Measurements from ENCODE around the gene ARHGEF28. TPM values are rescaled to one million over a fixed set of nuclear protein-coding genes. Genes with fewer than 3 reads are reported as not detected.

Gene ARHGEF28
- total RNA-seq, 1 donor from 2014 or later: not detected

- intact Hi-C loops (cut with micrococcal nuclease): loop anchor here (10.0 kb wide), 1 partner anchor 301 kb away; no protein-coding TSS in a partner anchor
Observed at GRCh38 chr5:73895471-73895870, 269.5 kb downstream of the ARHGEF28 start.

- intact Hi-C loops (cut with micrococcal nuclease): loop anchor here (10.0 kb wide), 1 partner anchor 301 kb away; no protein-coding TSS in a partner anchor
Observed at GRCh38 chr5:73896097-73896496, 270.1 kb downstream of the ARHGEF28 start.

GRCh38 chr5:73896668-73897067 is 270.7 kb downstream of the ARHGEF28 start:
- intact Hi-C loops (cut with micrococcal nuclease): loop anchor here (10.0 kb wide), 1 partner anchor 302 kb away; no protein-coding TSS in a partner anchor

GRCh38 chr5:73897893-73898292 is 271.9 kb downstream of the ARHGEF28 start:
- intact Hi-C loops (cut with micrococcal nuclease): loop anchor here (10.0 kb wide), 1 partner anchor 303 kb away; no protein-coding TSS in a partner anchor

GRCh38 chr5:73899055-73899454 is 273.1 kb downstream of the ARHGEF28 start:
- intact Hi-C loops (cut with micrococcal nuclease): loop anchor here (10.0 kb wide), 1 partner anchor 304 kb away; no protein-coding TSS in a partner anchor

- intact Hi-C loops (cut with micrococcal nuclease): loop anchor here (5.0 to 10.0 kb wide), 5 partner anchors 108 to 1365 kb away; no protein-coding TSS in a partner anchor
Observed at GRCh38 chr5:73899916-73900315, 273.9 kb downstream of the ARHGEF28 start.

GRCh38 chr5:73900566-73900965 is 274.6 kb downstream of the ARHGEF28 start:
- intact Hi-C loops (cut with micrococcal nuclease): loop anchor here (5.0 to 10.0 kb wide), 4 partner anchors 108 to 1364 kb away; no protein-coding TSS in a partner anchor

GRCh38 chr5:73901043-73901442 is 275.0 kb downstream of the ARHGEF28 start:
- intact Hi-C loops (cut with micrococcal nuclease): loop anchor here (5.0 to 10.0 kb wide), 4 partner anchors 109 to 1364 kb away; no protein-coding TSS in a partner anchor

- intact Hi-C loops (cut with micrococcal nuclease): loop anchor here (5.0 to 10.0 kb wide), 4 partner anchors 109 to 1363 kb away; no protein-coding TSS in a partner anchor
Observed at GRCh38 chr5:73901455-73901854, 275.5 kb downstream of the ARHGEF28 start.

GRCh38 chr5:73902327-73903051 is 276.5 kb downstream of the ARHGEF28 start:
- intact Hi-C loops (cut with micrococcal nuclease): loop anchor here (1.0 to 10.0 kb wide), 7 partner anchors 110 to 1362 kb away; partner anchors contain the start of genes GFM2 and NSA2

GRCh38 chr5:73903169-73903568 is 277.2 kb downstream of the ARHGEF28 start:
- intact Hi-C loops (cut with micrococcal nuclease): loop anchor here (2.0 to 10.0 kb wide), 5 partner anchors 111 to 1362 kb away; partner anchors contain the start of genes GFM2 and NSA2

- intact Hi-C loops (cut with micrococcal nuclease): loop anchor here (10.0 kb wide), 2 partner anchors 589 to 1359 kb away; no protein-coding TSS in a partner anchor
Observed at GRCh38 chr5:73906277-73906676, 280.3 kb downstream of the ARHGEF28 start.

GRCh38 chr5:73907164-73907563 is 281.2 kb downstream of the ARHGEF28 start:
- intact Hi-C loops (cut with micrococcal nuclease): loop anchor here (10.0 kb wide), 2 partner anchors 588 to 1358 kb away; no protein-coding TSS in a partner anchor

GRCh38 chr5:73908395-73908794 is 282.4 kb downstream of the ARHGEF28 start:
- intact Hi-C loops (cut with micrococcal nuclease): loop anchor here (10.0 kb wide), 2 partner anchors 586 to 1356 kb away; no protein-coding TSS in a partner anchor

GRCh38 chr5:73908846-73909245 is 282.9 kb downstream of the ARHGEF28 start:
- intact Hi-C loops (cut with micrococcal nuclease): loop anchor here (10.0 kb wide), 2 partner anchors 586 to 1356 kb away; no protein-coding TSS in a partner anchor

GRCh38 chr5:73909474-73909873 is 283.5 kb downstream of the ARHGEF28 start:
- intact Hi-C loops (cut with micrococcal nuclease): loop anchor here (10.0 kb wide), 2 partner anchors 585 to 1355 kb away; no protein-coding TSS in a partner anchor

- intact Hi-C loops (cut with micrococcal nuclease): no loop called here
Observed at GRCh38 chr5:73911761-73912393, 285.9 kb downstream of the ARHGEF28 start.

- intact Hi-C loops (cut with micrococcal nuclease): no loop called here
Observed at GRCh38 chr5:73912821-73913271, 286.9 kb downstream of the ARHGEF28 start.

- intact Hi-C loops (cut with micrococcal nuclease): no loop called here
Observed at GRCh38 chr5:73913971-73914370, 288.0 kb downstream of the ARHGEF28 start.

GRCh38 chr5:73915345-73915744 is 289.3 kb downstream of the ARHGEF28 start:
- intact Hi-C loops (cut with micrococcal nuclease): no loop called here

GRCh38 chr5:73917433-73917832 is 291.4 kb downstream of the ARHGEF28 start:
- intact Hi-C loops (cut with micrococcal nuclease): no loop called here
